ENCODE data around the gene GRAMD2B.

The GRAMD2B gene

DNA sequence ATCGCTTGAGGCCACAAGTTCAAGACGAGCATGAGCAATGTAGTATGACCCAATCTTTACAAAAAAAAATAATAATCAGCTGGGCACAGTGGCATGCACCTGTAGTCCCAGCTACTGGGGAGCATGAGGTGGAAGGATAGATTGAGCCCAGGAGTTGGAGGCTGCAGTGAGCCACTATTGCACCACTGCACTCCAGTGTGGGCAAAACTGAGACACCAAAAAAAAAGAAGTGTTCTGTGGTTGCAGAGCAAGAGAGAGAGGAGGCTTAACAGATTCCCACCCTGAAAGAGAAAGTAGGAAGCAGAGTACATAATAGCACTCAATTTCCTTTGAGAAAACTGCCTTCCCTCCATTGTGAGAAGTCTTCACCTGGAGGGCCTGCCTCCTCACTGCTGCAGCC, 119.2 kb downstream of the GRAMD2B start:
- DNase-seq (ENCODE audit: low read depth): no peak

DNA sequence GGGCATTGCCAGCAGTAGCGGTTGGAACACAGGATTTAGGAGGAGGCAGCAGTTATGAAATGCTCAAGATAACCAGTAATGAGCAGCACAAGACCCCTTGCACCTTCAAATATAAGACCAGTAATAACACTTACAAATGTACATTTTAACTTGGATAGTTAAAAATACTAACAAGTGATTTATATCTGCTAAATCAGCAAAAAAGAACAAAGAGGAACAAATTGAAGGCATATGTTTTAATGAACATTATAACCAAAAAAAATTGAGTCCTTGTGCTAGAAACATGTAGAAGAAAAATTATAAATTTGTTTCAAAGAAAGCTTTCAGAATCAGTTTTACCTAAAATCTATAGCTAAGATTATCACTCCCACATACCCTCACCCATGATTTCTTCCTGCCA, 119.8 kb downstream of the GRAMD2B start:
- DNase-seq (ENCODE audit: low read depth): no peak

DNA sequence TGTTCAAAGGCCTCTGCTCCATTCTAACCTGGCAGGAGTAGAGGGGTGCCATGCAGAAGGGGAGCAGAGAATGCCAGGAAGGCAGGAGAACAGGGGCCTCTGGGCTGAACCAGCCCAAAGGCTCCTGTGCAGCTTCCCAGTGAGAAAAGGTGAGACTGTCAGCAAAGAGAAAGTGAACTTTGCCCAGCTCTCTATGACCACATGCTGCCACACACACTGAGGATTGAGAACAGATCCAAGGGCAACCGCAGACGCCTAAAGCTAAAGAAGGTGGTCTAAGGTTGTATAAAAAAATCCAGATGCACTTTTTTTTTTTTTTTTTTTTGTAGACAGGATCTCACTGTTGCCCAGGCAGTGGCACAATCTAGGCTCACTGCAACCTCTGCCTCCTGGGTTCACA, 120.5 kb downstream of the GRAMD2B start:
- no peak for DNase-seq (ENCODE audit: low read depth)
